H9 (cell line): ENCODE results near the gene RASGRP3. TPM values are rescaled to one million over a fixed set of nuclear protein-coding genes. Genes with fewer than 3 reads are reported as not detected.

ENCODE experiments used
- DNase-seq: peaks from one replicate; pipeline ENCODE4 v3.0.0-alpha.2; 2017
- H2AFZ ChIP-seq: one replicate; pipeline ENCODE4 v1.6.1; 2013; ENCODE audit warnings: mild to moderate bottlenecking, low read length, control low read depth, moderate library complexity
- H2AK5ac ChIP-seq: 2 replicates; pipeline ENCODE4 v1.6.1; 2013; ENCODE audit warnings: low read length, control low read depth, mixed read lengths; ENCODE audit not compliant: insufficient read length
- H2BK120ac ChIP-seq: one replicate; pipeline ENCODE4 v1.6.1; 2013; ENCODE audit warnings: low read depth, mild to moderate bottlenecking, low read length, control low read depth, inconsistent platforms; ENCODE audit not compliant: poor library complexity, severe bottlenecking
- H2BK12ac ChIP-seq: 2 replicates; pipeline ENCODE4 v1.6.1; 2013; ENCODE audit warnings: low read length, control low read depth, mixed read lengths, low read depth; ENCODE audit not compliant: insufficient read length
- H2BK15ac ChIP-seq: 2 replicates; pipeline ENCODE4 v1.6.1; 2013; ENCODE audit warnings: low read depth, low read length, control low read depth
- H2BK20ac ChIP-seq: one replicate; pipeline ENCODE4 v1.6.1; 2013; ENCODE audit warnings: low read depth, mild to moderate bottlenecking, low read length, control low read depth, inconsistent platforms; ENCODE audit not compliant: poor library complexity, severe bottlenecking
- H2BK5ac ChIP-seq: 2 replicates; pipeline ENCODE4 v1.6.1; 2013; ENCODE audit warnings: low read length, control low read depth, mixed read lengths; ENCODE audit not compliant: insufficient read length
- H3K14ac ChIP-seq: 2 replicates; pipeline ENCODE4 v1.6.1; 2013; ENCODE audit warnings: low read length, control low read depth; ENCODE audit not compliant: insufficient read depth
- H3K18ac ChIP-seq: 2 replicates; pipeline ENCODE4 v1.6.1; 2013; ENCODE audit warnings: low read depth, mild to moderate bottlenecking, mixed read lengths, low read length, control low read depth; ENCODE audit not compliant: insufficient read length
- H3K23ac ChIP-seq: 2 replicates; pipeline ENCODE4 v1.6.1; 2013; ENCODE audit warnings: low read length, control low read depth, mixed read lengths, low read depth; ENCODE audit not compliant: insufficient read length
- H3K23me2 ChIP-seq: 2 replicates; pipeline ENCODE4 v1.6.1; 2013; ENCODE audit warnings: low read depth, mild to moderate bottlenecking, mixed read lengths, low read length, control low read depth; ENCODE audit not compliant: insufficient read length, poor library complexity, severe bottlenecking
- H3K27ac ChIP-seq: 2 replicates; pipeline ENCODE4 v1.5.1; 2013; ENCODE audit warnings: low read length, control low read depth, mixed read lengths, low read depth; ENCODE audit not compliant: insufficient read length
- H3K27me3 ChIP-seq: 2 replicates; pipeline ENCODE4 v1.6.1; 2013; ENCODE audit warnings: low read length, control low read depth, inconsistent platforms; ENCODE audit not compliant: insufficient read depth
- H3K4ac ChIP-seq: 2 replicates; pipeline ENCODE4 v1.6.1; 2013; ENCODE audit warnings: low read depth, mild to moderate bottlenecking, control low read depth, inconsistent platforms, low read length, moderate library complexity
- H3K4me1 ChIP-seq: 2 replicates; pipeline ENCODE4 v1.6.1; 2013; ENCODE audit warnings: low read length, control low read depth, inconsistent platforms; ENCODE audit not compliant: insufficient read depth
- H3K4me2 ChIP-seq: 2 replicates; pipeline ENCODE4 v1.6.1; 2013; ENCODE audit warnings: low read length, control low read depth, mixed read lengths; ENCODE audit not compliant: insufficient read length, insufficient read depth
- H3K56ac ChIP-seq: 2 replicates; pipeline ENCODE4 v1.6.1; 2013; ENCODE audit warnings: low read depth, mild to moderate bottlenecking, mixed read lengths, low read length, control low read depth; ENCODE audit not compliant: insufficient read length
- H3K79me1 ChIP-seq: 2 replicates; pipeline ENCODE4 v1.6.1; 2013; ENCODE audit warnings: low read depth, mild to moderate bottlenecking, moderate library complexity, low read length, control low read depth, inconsistent platforms; ENCODE audit not compliant: insufficient read depth, poor library complexity, severe bottlenecking
- H3K79me2 ChIP-seq: 2 replicates; pipeline ENCODE4 v1.6.1; 2013; ENCODE audit warnings: low read length, control low read depth, inconsistent platforms; ENCODE audit not compliant: insufficient read depth
- H3K9ac ChIP-seq: 2 replicates; pipeline ENCODE4 v1.6.1; 2013; ENCODE audit warnings: low read length, control low read depth, mixed read lengths; ENCODE audit not compliant: insufficient read length; ENCODE audit errors: extremely low read depth
- H3K9me3 ChIP-seq: one replicate; pipeline ENCODE4 v1.6.1; 2013; ENCODE audit warnings: low read depth, low read length, inconsistent platforms; ENCODE audit not compliant: control insufficient read depth
- H3T11ph ChIP-seq: one replicate; pipeline ENCODE4 v1.6.1; 2013; ENCODE audit warnings: mild to moderate bottlenecking, low read length, control low read depth, inconsistent platforms
- H4K20me1 ChIP-seq: one replicate; pipeline ENCODE4 v1.6.1; 2013; ENCODE audit not compliant: control insufficient read depth, insufficient read length, insufficient read depth
- H4K5ac ChIP-seq: 2 replicates; pipeline ENCODE4 v1.6.1; 2013; ENCODE audit warnings: low read depth, mild to moderate bottlenecking, mixed read lengths, low read length, control low read depth; ENCODE audit not compliant: insufficient read length
- H4K8ac ChIP-seq: replicated peaks from 2 replicates; pipeline ENCODE4 v1.6.1; 2013; ENCODE audit warnings: low read length, control low read depth, mixed read lengths, low read depth; ENCODE audit not compliant: insufficient read length
- H4K91ac ChIP-seq: 2 replicates; pipeline ENCODE4 v1.6.1; 2013; ENCODE audit warnings: low read depth, mild to moderate bottlenecking, moderate library complexity, mixed read lengths, low read length, control low read depth; ENCODE audit not compliant: insufficient read length
- H3K27ac Mint-ChIP-seq, 3 experiments: 2 replicates in 2 of 3; 3 replicates in 1 of 3; pipeline ENCODE4 v1.8.0; 2020 to 2021; ENCODE audit warnings: mixed read lengths in 3 of 3, mild to moderate bottlenecking in 1 of 3, moderate library complexity in 1 of 3
- H3K27me3 Mint-ChIP-seq: 2 replicates; pipeline ENCODE4 v1.8.0; 2021; ENCODE audit warnings: low read depth, mild to moderate bottlenecking, moderate library complexity, mixed read lengths
- H3K36me3 Mint-ChIP-seq, 3 experiments: 2 replicates in 2 of 3; 3 replicates in 1 of 3; pipeline ENCODE4 v1.8.0; 2020 to 2021; ENCODE audit warnings: low read depth in 3 of 3, mixed read lengths in 3 of 3; ENCODE audit not compliant: insufficient read depth in 1 of 3
- H3K4me1 Mint-ChIP-seq, 2 experiments: 2 replicates each; pipeline ENCODE4 v1.8.0; 2020; ENCODE audit warnings: mixed read lengths in 2 of 2
- H3K4me3 Mint-ChIP-seq, 2 experiments: 2 replicates in 1 of 2; 3 replicates in 1 of 2; pipeline ENCODE4 v1.8.0; 2020 to 2021; ENCODE audit warnings: mild to moderate bottlenecking in 2 of 2, mixed read lengths in 2 of 2, moderate library complexity in 1 of 2
- H3K9me3 Mint-ChIP-seq, 2 experiments: 2 replicates in 1 of 2; 3 replicates in 1 of 2; pipeline ENCODE4 v1.8.0; 2020; ENCODE audit warnings: mild to moderate bottlenecking in 2 of 2, mixed read lengths in 2 of 2, moderate library complexity in 1 of 2
- WGBS: extraction: QIAGEN DNeasy Blood & Tissue Kit; methylation state at CpG from one replicate; pipeline ENCODE4 v1.1.7; 2013; ENCODE audit warnings: missing lambda C conversion rate, low lambda C conversion rate, mixed read lengths; ENCODE audit not compliant: insufficient read length; ENCODE audit errors: extremely low coverage; 5-methylcytosine and 5-hydroxymethylcytosine counted together
- total RNA-seq: library from RNA; stranded (reverse); gene quantifications from 2 replicates; pipeline ENCODE4 v1.2.1, GENCODE V29; 2021
- TF ChIP-seq, protein P1 (sequence below): fragments of 200-600 bp; sonication (generic); conservative IDR thresholded peaks from 3 replicates; pipeline ENCODE4 v1.8.0; 2021; ENCODE audit warnings: antibody characterized with exemption, mild to moderate bottlenecking

RASGRP3 gene
- total RNA-seq, 1 experiment from 2014 or later, result not detected

DNA sequence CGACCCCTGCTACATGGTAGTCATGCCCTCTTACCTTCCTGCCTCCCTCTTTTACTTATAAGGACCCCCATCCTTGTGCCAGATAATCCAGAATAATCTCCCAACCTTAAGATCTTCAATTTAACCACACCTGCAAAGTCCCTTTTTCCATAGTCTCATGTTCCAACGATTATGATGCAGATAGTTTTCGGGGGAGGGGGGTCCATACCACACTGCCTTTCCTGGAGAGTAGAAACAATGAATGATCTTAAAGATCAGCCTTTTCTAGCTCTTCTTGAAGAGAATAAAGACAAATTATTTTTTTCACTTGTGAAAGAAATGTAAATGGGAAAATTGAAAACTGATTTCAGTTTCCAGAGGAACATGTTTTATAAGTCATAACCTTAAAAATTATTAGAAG is 127.0 kb downstream of the RASGRP3 start:
- Histone ChIP-seq H4K5ac (no peak overlapping the region), H2BK15ac (no peak overlapping the region), H3K18ac (no peak overlapping the region), H3T11ph (no peak overlapping the region), H3K79me2 (peaks cover 1% of the 10 kb centered on the region; the same call in 1 of the 2 replicates), H2BK120ac (no peak overlapping the region), H3K23me2 (peaks cover 8% of the 10 kb centered on the region), H2AK5ac (no peak overlapping the region), H3K27me3 (no peaks in the 10 kb centered on the region), H3K27ac (no peak overlapping the region), H3K9me3 (no peaks in the 10 kb centered on the region), H3K23ac (no peak overlapping the region), H2AFZ (no peak overlapping the region), H3K14ac (no peak overlapping the region), H3K4ac (no peak overlapping the region), H2BK20ac (no peak overlapping the region), H4K8ac (no peak overlapping the region), H2BK12ac (no peak overlapping the region), H2BK5ac (no peak overlapping the region), H4K20me1 (no peaks in the 10 kb centered on the region), H4K91ac (no peak overlapping the region), H3K56ac (no peak overlapping the region), H3K9ac (no peak overlapping the region), H3K79me1 (no peaks in the 10 kb centered on the region), H3K4me1 (peaks cover 6% of the 10 kb centered on the region; the same call in 1 of the 2 replicates), H3K4me2 (peak overlapping the region; percentile 39)
- H3K4me3 Mint-ChIP-seq, result peak overlapping the region in 1 of 2 experiments; percentile 53; a peak in 4 of 5 replicates
- H3K27me3 Mint-ChIP-seq, result no peaks in the 10 kb centered on the region
- H3K36me3 Mint-ChIP-seq, result peaks cover 2 to 15% (median 5%) of the 10 kb centered on the region in 3 experiments; a peak in 4 of 7 replicates
- WGBS, result no CpG with 5 or more reads among the region's 3 CpGs
- no peaks in the 10 kb centered on the region; a peak in 1 of 5 replicates for H3K9me3 Mint-ChIP-seq
- H3K4me1 Mint-ChIP-seq, result peaks cover 57 to 62% of the 10 kb centered on the region in 2 experiments
- DNase-seq, result no peak
- peak overlapping the region; percentile 81 to 92 (median 91) for H3K27ac Mint-ChIP-seq
- TF ChIP-seq, protein P1, sequence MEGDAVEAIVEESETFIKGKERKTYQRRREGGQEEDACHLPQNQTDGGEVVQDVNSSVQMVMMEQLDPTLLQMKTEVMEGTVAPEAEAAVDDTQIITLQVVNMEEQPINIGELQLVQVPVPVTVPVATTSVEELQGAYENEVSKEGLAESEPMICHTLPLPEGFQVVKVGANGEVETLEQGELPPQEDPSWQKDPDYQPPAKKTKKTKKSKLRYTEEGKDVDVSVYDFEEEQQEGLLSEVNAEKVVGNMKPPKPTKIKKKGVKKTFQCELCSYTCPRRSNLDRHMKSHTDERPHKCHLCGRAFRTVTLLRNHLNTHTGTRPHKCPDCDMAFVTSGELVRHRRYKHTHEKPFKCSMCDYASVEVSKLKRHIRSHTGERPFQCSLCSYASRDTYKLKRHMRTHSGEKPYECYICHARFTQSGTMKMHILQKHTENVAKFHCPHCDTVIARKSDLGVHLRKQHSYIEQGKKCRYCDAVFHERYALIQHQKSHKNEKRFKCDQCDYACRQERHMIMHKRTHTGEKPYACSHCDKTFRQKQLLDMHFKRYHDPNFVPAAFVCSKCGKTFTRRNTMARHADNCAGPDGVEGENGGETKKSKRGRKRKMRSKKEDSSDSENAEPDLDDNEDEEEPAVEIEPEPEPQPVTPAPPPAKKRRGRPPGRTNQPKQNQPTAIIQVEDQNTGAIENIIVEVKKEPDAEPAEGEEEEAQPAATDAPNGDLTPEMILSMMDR, result no peak
